Ramos (cell line): Measurements from ENCODE around the gene COL28A1.
"Not testable (repeated sequence)": the region's sequence is repeated elsewhere in the genome, so short reads cannot be mapped to it uniquely, and the experiment has no call there.

ENCODE experiments used
- in situ Hi-C: fragments of 300-500 bp; cut with MboI; formaldehyde crosslinking; loops from one replicate; pipeline ENCODE4 v1.14.3; 2022; ENCODE audit warnings: low sequenced_read_pairs; ENCODE audit not compliant: unreplicated experiment

The COL28A1 gene

DNA sequence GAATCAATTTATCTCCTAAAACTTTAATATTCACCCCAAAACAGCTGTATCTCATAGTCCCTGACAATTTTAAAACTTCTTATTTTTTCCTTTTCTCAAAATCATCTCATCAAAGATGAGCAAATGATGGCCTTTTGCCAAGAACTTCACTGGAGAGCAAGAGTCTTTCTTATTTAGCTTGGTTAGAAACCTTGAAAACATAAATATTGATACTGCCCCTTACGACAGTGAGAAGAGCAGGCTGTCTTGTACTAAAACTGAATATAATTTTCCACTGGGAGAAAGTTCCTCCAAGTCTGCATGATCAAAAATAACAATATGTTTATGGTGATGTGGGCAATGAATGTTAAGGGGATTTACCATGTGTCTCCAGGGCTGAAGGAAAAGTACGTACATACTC, 109.0 kb downstream of the COL28A1 start:
- in situ Hi-C loops, result no loop called here

DNA sequence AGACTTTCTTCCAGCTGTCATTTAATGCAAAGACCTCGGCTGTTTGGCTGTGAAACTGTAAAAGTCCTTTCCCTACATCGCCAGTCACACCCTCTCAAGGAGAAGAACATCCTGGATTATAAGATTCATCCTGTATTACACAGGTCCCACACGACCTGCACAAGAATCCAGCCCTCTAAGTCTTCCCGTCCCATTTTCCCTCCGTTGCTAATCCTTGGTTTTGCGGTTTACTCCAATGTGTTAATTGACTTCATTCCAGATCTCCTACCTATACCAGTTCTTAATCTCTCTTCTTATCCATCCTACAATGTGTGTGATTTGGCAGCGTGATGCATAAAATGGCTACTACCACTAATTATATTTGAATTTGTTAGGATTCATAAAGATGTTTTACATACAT, 110.4 kb downstream of the COL28A1 start:
- in situ Hi-C loops, result no loop called here

DNA sequence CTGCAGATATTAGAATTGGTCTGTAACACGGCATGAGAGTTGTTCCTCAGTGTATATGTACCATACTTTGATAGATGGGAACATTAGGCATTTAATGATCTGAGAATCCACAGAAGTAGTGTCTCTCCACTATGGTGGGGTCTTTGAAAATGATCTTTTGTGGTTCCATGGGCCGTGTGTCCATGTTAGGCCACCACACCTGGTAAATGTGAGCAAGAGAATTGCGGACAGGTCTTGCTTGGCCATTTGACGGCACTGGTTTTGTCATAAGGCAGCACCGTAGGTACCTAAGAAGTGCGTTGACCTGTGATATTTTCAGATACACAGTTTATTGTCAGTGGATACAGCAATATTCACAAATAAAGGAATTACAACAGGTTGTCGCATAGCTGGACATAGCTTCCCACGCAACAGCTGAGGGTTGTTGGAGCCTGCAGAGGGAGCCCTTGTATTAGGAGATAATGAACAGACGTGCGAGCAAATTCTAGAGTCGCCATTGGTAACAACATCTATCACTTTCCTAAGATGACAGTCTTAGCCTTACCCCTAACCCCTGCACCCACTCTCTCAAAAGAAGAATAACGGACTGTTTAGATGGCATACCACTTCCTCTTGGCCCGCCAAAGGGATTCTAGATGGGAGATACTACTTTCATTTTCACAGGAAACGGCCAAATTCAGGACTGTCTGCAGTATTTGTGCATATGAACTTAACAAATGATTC, 111.4 kb downstream of the COL28A1 start:
- in situ Hi-C loops, result no loop called here

DNA sequence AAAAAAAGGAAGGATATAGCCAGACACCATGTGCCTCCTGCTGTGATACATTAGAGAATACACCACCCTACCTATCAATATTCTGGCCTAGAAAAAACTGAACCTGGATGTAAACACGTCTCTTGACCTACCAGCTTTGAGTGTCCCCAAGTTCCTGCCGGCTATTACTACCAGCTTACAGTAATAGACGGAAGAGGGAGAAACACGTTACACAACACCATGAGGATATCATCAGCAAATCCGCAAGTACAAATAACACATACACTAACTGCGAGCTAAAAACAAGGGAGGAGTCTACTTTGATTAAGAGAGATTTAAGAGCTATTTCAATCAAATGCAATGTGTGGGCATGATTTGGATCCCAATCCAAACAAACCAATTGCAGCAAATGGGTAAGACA, 113.0 kb downstream of the COL28A1 start:
- in situ Hi-C loops, result no loop called here

DNA sequence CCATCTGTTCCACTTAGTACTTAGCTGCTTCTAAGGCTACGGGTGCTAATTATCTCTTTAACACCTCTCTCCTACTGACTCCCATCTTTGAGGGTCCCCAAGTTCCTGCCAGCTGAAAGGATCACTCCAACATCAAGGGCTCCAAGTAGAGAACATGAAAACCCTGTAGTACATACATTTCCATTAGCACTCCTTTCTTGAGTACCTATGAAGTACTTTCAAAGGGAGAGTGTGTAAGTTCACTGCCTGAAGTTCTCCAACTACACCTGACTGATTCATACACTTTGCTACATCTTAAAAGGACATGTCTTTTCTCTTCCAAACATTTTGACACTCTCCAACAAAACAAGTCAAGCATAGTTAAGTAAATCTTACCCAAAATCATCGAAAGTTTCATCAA, 113.8 kb downstream of the COL28A1 start:
- in situ Hi-C loops, result no loop called here

DNA sequence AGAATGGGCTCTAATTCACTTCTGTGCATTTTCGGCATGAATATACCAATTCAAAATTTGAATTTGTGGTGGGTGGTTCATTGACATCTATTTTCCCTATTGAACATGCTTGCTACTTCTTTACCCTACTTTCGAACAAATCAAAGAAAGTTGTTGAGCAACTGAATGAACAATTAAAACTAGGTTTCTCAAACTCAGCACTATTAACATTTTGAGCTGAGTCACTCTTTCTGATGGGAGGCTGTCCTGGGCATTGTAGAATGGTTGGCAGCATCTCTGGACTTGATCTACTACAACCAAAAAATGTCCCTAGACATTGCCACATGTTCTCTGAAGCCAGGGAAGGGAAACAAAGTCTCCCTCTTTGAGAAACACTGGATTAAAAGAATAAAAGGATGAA, 116.7 kb downstream of the COL28A1 start:
- in situ Hi-C loops, result no loop called here

DNA sequence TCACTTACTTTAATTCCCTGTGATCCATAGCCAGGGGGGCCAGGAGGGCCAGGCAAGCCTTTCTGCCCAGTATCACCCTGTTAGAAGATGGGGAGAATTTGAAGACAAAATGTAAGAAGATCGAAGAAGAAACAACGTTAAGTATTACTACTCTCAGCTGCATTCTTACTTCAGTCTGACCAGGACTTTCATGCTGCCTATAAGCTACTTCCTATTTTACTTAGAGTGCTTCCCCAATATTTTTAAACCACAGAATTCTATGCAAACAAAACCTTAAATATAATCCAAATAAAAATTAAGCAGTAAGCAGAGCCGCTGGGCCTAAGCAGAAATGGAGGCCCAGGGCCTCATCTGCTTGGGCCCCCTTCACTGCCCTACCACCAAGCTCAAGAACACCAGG, 117.8 kb downstream of the COL28A1 start:
- in situ Hi-C loops, result no loop called here

DNA sequence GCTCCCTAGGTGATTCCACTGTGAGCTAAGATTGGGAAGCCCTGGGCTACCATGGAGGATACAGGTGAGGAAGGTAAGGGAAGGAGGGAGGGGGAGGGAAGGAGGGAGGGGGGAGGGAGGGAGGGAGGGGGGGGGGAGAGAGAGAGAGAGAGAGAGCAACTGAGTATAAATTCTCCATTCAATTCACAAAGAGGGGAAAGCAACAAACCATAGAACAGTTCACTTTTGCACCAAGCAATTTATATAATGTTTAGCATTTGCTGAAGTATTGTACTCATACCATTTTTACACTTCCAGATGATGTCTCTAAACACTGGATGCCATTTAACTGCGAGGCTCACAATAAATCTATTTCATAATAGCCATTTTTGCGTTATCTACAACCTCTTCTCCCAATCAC, 118.3 kb downstream of the COL28A1 start:
- in situ Hi-C loops, result no loop called here

DNA sequence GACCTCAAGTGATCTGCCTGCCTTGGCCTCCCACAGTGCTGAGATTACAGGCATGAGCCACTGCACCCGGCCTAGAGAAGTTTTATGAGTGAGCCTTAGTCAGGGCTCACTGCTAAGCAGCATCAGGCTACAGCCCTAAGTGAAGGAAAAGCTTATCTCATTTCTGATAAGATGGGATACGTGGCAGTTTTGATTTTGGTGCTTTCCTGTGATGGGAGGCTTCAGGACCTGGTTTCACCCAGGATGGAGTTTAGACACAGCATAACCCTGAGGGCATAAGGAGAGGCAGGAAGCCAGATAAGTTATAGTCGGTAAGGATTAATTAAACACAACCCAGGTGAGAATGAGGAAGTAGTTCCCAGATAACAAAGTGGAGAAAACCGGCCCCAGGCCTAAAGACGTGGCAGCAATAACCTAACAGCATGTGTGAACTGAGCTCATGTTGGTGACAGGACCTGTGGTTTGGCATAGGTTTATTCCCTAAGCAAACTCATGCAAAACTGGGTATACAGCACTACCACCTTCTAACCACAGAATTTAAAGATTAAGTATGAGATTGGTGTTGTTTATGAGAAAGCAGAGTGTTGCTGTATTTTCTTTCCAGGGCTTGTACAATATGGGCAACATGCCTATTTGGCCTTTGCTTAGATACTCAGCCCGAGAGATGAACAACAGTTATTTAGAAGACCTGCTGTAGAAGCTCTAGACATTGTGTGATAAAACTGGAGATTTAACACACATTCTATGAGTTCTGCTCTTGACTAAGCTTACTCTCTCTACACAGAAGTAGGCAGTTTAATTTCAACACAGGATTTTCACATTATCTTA, 119.4 kb downstream of the COL28A1 start:
- in situ Hi-C loops, result no loop called here

DNA sequence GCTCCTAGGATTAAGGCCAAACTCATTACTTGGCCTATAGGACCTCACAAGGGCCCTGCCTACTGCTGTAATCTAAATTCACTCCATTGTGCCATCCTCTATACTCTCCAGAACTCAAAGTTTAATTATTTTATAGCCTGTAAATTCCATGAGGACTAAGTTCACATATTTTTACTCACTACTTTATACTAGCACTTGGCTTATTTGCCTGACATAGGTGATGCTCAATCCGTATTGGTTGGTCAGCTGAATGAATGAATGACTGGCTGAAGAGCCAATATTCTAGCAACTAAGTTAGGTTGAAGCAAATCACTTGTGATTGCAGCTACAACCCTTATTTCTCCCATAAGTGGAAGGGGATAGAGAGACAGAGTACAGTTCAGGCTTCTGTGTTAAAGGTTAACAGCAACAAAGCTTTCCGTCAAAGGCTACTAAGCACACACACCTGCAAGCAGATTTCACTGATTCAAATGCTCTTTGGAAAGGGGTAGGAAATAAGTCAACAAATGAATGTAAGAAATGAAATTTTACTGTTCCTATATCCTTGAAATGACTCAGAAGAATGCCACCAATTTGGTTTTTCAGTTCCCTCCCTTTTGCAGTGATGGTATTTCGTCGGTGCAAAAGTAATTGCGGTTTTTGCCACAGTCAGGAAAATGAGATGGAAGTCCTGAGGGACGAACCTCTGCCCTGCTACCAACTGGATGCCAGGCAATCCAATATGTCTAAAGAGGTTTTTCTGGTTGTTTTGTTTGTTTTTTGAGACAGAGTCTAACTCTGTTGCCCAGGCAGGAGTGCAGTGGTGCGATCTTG, 120.7 kb downstream of the COL28A1 start:
- in situ Hi-C loops, result no loop called here

DNA sequence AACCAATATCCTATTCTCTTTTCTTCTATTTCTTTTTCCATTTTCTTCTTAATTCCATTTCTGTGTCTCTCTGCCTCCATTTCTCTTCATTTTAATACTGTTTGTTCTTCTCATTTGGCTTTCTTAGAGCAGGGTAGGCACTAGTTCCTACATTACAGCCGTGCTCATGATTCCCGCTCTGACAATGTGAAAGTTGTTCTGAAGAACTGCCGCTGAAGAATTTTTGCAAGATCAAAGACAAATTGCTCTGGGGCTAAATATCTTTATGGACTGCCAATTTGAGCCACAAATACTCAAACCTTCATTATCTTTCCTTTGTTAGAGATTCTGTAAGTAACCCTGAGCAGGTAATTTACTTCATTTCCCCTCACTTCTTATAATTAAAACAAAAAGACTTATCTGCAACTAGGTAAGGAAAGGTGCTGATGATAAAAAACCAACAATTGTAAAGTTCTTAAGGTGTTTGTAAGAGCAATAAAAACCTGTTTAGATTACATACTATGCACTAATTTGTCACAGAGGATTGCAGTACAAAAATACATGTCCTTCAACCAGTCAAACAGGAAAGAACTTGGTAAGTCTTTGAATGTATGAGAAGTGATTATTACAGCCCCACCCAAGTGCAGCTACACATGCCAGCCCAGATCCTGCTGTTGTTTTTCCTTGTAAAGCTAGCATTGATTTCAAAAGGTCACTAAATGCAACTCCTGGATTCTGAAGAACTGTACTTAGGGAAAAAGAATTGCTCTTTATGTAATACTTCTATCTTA, 127.5 kb downstream of the COL28A1 start:
- in situ Hi-C loops, result no loop called here

DNA sequence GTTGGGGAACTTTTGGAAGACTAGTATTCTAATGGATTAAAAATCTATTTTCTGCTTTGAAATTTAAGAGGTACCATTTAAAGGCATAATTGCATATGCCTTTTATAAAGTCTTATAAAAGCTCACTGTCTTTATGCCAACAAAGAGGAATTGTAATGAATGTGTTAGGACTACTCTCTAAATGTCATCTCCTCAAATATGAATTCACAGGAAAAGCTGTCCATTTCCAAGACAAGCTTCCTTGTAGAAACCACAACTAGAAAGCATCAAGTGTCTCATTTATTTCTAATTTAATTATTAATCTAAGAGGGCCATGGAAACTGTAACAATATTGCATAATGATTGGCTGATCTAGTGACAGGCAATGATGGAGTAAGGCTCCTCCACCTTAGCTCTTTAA, 130.2 kb downstream of the COL28A1 start:
- in situ Hi-C loops, result no loop called here

DNA sequence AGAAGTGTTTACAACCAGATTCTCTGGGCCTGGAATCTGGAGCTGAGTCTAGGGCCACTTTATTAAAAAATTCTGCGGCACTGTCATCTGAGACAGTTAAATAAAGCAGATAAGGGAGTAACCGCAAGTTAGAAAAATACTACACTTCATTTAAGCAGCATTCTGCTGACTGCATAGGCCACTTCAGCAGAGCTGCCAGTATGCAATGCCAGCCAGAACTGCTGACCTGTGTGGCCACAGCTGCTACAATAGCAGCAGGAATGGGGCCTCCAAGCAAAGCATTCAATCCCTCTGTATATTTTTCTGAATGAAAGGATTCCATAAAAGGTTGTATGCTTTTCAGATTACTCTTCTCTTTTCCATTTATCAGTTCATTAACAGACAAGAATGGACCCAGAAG, 136.0 kb downstream of the COL28A1 start:
- in situ Hi-C loops, result no loop called here

DNA sequence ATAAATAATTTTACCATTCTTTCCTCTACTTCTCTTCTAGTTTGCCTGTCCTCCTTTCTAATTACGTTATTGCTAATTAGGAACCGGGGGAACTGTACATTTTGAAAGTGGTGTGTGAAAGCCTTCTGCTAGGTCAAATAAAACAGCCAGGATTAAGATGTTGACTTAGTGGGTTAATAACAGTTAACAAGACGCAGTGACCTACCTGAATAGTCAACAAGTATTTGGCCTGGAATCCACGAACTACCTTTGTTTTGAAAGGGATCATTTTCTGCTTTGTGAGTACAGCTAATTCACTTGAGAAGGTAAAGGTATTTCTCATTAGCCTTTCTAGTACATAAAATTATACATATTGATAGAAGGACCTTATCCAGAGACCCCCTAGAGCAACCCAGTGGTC, 139.9 kb downstream of the COL28A1 start:
- in situ Hi-C loops, result no loop called here

DNA sequence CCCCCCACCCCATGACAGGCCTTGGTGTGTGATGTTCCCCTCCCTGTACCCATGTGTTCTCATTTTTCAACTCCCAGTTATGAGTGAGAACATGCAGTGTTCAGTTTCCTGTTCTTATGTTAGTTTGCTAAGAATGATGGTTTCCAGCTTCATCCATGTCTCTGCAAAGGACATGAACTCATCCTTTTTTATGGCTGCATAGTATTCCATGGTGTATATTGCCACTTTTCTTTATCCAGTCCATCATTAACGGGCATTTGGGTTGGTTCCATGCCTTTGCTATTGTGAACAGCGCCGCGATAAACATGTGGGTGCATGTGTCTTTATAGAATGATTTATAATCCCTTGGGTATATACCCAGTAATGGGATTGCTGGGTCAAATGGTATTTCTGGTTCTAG, 147.5 kb downstream of the COL28A1 start:
- in situ Hi-C loops, result not testable (repeated sequence)

DNA sequence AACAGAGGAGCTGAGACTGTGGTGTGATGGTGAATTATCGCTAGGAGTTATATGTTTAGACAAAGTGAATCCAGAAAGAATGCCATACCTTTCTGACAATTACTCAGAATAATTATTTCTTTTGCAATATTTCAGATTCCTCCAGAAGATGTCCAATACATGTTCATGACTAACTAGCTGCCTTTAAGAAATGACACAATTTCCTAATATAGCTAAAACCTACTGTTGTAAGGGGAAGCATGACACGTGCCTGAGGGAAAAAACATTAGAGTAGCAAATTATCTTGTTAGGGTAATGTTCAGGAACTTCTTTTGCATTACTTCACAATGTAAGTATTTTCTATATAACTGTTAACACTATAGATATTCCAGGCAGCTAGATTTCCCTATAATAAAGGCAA, 150.3 kb downstream of the COL28A1 start:
- in situ Hi-C loops, result no loop called here

DNA sequence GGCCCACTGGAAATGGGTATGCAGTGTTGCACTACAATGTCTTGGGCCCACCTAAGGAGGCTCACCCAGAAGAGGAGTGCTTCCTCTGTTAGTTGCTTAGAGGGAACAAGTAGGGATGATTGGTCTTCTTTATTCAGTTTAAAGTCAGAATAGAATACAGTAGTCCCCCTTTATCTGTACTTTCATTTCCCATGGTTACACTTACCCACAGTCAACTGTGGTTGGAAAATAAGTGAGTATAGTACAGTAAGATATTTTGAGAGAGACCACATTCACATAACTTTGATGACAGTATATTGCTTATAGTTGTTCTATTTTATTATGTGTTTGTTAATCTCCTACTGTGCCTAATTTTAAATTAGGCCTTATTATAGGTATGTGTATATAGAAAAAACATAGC, 151.4 kb downstream of the COL28A1 start:
- in situ Hi-C loops, result no loop called here

DNA sequence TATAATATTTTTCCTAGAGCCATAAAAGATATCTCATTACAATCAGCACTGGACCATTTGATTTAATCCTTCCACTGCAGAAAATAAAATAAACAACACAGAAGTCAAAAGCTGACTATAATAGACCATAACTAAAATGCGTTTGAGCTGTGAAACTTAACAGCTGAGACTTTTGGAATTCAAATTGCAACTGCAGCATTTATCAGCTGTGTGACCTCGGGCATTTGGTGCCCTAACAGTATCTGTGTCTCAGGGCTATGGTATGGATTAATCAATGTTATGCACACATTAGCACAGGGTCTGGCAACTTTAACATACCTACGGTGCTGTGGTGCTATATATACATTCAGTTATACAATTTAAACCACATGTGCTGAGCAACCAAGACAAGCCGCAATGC, 160.1 kb downstream of the COL28A1 start:
- in situ Hi-C loops, result no loop called here

DNA sequence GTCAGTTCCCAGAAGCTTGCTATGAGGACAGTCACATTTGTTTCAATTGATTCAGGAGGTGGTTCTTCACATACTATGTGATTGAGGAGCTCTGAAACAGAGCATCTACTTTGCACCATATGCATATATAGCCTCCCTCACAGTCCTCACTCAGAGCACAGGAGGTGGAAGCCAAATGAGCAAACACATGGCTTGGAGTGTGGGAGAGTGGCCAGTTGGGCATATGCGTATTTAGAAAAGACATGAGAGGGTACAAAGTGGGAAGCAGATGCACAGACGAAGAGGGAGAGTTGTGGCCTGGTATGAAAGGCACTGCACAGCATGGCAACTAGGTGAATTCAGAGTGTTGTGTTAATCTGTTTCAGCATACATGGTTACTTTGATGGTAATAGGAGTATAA, 165.6 kb downstream of the COL28A1 start:
- in situ Hi-C loops, result no loop called here

DNA sequence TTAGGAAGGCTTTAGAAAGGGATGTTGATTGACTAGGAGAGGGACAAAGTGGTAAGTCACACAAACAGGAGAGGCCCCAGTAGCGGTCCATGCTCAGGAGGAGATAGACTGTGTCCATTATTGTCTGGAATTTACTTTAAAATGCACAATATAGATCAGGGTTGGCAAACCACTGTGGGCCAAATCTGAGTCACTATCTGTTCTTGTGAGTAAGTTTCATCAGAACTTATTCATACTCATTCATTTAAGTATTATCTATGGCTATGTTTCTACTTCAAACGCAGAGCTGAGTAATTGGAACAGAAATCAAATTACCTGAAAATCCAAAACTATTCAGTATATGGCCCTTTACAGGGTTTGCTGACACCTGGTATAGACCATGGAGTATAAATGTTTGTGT, 166.5 kb downstream of the COL28A1 start:
- in situ Hi-C loops, result no loop called here
